Stimulated activated effector memory CD8-positive, alpha-beta T cell treated with anti-CD3 and anti-CD28 coated beads, Interleukin-12 subunit alpha, Interleukin-12 subunit beta, amount 100 ng/mL, for 72 hours (primary cell): ENCODE data around the gene TIMP4.

Experiments
- ATAC-seq: fragments of 150-1000 bp; cut with Tn5 transposase; 2 replicates; pipeline ENCODE4 v1.10.0; 2021
- DNase-seq, 2 donors: peaks; one replicate each; pipeline ENCODE4 v3.0.0; 2021 to 2022; ENCODE audit warnings: low spot score in 2 of 2
- H3K27ac Mint-ChIP-seq: one replicate; pipeline ENCODE4 v1.8.0; 2022; ENCODE audit warnings: mild to moderate bottlenecking, mixed read lengths
- H3K36me3 Mint-ChIP-seq: one replicate; pipeline ENCODE4 v1.8.0; 2022; ENCODE audit warnings: mild to moderate bottlenecking, mixed read lengths
- H3K4me1 Mint-ChIP-seq: one replicate; pipeline ENCODE4 v1.8.0; 2022; ENCODE audit warnings: mixed read lengths
- H3K4me3 Mint-ChIP-seq: one replicate; pipeline ENCODE4 v1.8.0; 2022; ENCODE audit warnings: mild to moderate bottlenecking, mixed read lengths
- H3K9me3 Mint-ChIP-seq: one replicate; pipeline ENCODE4 v1.8.0; 2022; ENCODE audit warnings: mixed read lengths

The TIMP4 gene

DNA sequence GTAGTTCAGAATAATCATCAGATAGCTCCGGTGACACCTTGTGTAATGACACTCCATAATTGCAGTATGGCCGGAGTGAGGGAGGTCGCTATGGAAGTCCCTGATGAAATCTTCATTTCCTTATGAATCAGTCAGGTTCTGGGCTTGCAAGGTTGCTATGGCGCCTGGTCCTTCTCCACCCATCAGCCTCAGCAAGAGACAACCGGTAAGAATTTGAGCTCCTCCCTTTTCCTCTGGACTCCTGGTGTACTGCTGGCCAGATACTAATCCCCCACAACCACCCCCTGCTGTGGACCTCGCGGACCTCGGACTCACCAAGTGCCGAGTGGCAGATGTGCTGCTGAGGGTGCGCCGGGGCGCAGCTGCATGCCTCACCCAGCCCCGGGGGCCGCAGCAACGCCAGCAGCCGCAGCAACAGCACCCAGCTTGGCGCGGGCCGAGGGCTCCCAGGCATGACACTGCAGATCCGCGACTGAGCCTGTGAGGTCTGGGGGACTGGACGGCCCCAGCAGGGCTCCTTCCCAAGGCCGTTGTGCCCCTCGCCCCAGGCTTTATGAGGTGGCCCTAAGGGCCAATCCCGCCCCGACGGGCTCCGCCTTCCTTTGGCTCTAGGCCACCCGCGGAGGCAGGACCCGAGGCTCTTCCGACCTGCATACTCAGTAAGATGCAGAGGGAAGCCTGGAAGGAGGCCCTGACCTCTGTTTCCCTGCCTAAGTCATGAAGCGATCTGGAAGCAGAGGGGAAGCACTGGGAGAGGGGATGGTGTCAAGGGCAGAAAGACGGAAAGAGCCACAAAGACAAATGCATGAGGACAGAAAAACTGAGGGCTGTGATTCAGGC is at the start of gene TIMP4:
Gene TIMP4, minus strand, starts transcription at position 526 of the 840 bp plus-strand sequence. Its CDS starts 72 bp downstream, at position 454.
- Mint-ChIP-seq H3K4me3 (no peak within 1 kb of the TSS), H3K27ac (no peak within 1 kb of the TSS), H3K4me1 (no peaks in the 10 kb centered on the region), H3K36me3 (no peaks in the 10 kb centered on the region), H3K9me3 (no peaks in the 10 kb centered on the region)
- DNase-seq (no peak), ATAC-seq (no peak)

- DNase-seq = no peak
- Mint-ChIP-seq H3K4me1 (no peaks in the 10 kb centered on the region), H3K27ac (no peak overlapping the region), H3K4me3 (no peak overlapping the region), H3K36me3 (no peaks in the 10 kb centered on the region), H3K9me3 (no peaks in the 10 kb centered on the region)
- ATAC-seq = no peak
Measured at GRCh38 chr3:12205171-12205570, 46.5 kb upstream of the TIMP4 start.

DNA sequence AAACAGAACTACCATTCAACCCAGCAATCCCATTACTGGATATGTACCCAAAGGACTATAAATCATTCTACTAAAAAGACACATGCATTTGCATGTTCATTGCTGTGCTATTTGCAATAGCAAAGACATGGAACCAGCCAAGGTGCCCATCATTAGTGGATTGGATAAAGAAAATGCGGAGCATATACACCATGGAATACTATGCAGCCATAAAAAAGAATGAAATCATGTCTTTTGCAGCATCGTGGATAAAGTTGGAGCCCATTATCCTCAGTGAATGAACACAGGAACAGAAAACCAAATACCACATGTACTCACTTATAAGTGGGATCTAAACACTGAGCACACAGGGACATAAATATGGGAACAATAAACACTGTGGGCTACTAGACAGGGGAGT is 43.1 kb upstream of the TIMP4 start:
- DNase-seq (no peak), ATAC-seq (no peak)
- Mint-ChIP-seq H3K9me3 (no peaks in the 10 kb centered on the region), H3K4me1 (peaks cover 8% of the 10 kb centered on the region), H3K36me3 (no peaks in the 10 kb centered on the region), H3K27ac (no peak overlapping the region), H3K4me3 (no peak overlapping the region)

GRCh38 chr3:12198301-12198700 is 39.6 kb upstream of the TIMP4 start:
- H3K36me3 Mint-ChIP-seq = peaks cover 9% of the 10 kb centered on the region
- peaks cover 34% of the 10 kb centered on the region for H3K4me1 Mint-ChIP-seq
- no peaks in the 10 kb centered on the region for H3K9me3 Mint-ChIP-seq
- H3K4me3 Mint-ChIP-seq = no peak overlapping the region
- DNase-seq (no peak), ATAC-seq (no peak)
- H3K27ac Mint-ChIP-seq = no peak overlapping the region

GRCh38 chr3:12197475-12197874 is 38.8 kb upstream of the TIMP4 start:
- Mint-ChIP-seq H3K9me3 (no peaks in the 10 kb centered on the region), H3K36me3 (peaks cover 9% of the 10 kb centered on the region), H3K4me1 (peaks cover 40% of the 10 kb centered on the region), H3K27ac (peak overlapping the region; percentile 74), H3K4me3 (no peak overlapping the region)
- DNase-seq (no peak), ATAC-seq (peak; percentile 71)

- H3K27ac Mint-ChIP-seq = no peak overlapping the region
- no peak overlapping the region for H3K4me3 Mint-ChIP-seq
- peaks cover 9% of the 10 kb centered on the region for H3K36me3 Mint-ChIP-seq
- peaks cover 48% of the 10 kb centered on the region for H3K4me1 Mint-ChIP-seq
- no peaks in the 10 kb centered on the region for H3K9me3 Mint-ChIP-seq
- DNase-seq (no peak), ATAC-seq (no peak)
Measured at GRCh38 chr3:12196684-12197083, 38.0 kb upstream of the TIMP4 start.

GRCh38 chr3:12195231-12195630 is 36.5 kb upstream of the TIMP4 start:
- Mint-ChIP-seq H3K27ac (peak overlapping the region; percentile 92), H3K9me3 (no peaks in the 10 kb centered on the region), H3K36me3 (peaks cover 9% of the 10 kb centered on the region), H3K4me3 (peak overlapping the region; percentile 43), H3K4me1 (peaks cover 60% of the 10 kb centered on the region)
- ATAC-seq = no peak
- DNase-seq = no peak

DNA sequence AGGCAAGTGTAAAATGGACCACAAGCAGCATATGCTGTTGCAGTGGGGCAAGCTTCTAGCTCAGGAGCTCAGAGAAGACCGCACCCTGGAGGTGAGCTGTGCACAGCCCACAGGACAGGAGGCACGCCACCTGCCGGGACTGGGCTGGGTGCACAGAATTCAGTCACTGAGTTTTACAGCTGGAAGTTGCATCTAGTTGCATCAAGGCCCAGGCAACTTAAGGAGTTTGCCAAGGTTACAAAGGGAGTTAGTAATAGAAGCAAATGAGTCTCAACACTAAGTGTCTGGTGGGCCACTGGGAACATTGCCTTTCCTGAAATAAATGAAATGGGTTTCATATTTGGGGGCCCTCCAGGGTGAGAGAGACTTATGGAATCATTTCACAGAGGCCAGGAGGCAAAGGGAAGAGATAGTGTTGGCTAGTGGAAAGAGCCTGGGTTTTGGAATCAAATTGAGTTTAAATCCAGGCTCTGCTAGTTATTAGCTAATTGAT is 36.0 kb upstream of the TIMP4 start:
- peaks cover 9% of the 10 kb centered on the region for H3K36me3 Mint-ChIP-seq
- peak overlapping the region; percentile 43 for H3K4me3 Mint-ChIP-seq
- DNase-seq (peak in 1 of 2 donors; percentile 69), ATAC-seq (peak; percentile 72)
- peaks cover 61% of the 10 kb centered on the region for H3K4me1 Mint-ChIP-seq
- H3K27ac Mint-ChIP-seq = peak overlapping the region; percentile 92
- no peaks in the 10 kb centered on the region for H3K9me3 Mint-ChIP-seq

- Mint-ChIP-seq H3K36me3 (peaks cover 9% of the 10 kb centered on the region), H3K9me3 (no peaks in the 10 kb centered on the region), H3K4me3 (peak overlapping the region; percentile 43), H3K4me1 (peaks cover 61% of the 10 kb centered on the region), H3K27ac (peak overlapping the region; percentile 92)
- peak; percentile 55 for ATAC-seq
- no peak for DNase-seq
Measured at GRCh38 chr3:12194209-12194608, 35.5 kb upstream of the TIMP4 start.

- DNase-seq (no peak), ATAC-seq (peak; percentile 79)
- Mint-ChIP-seq H3K36me3 (peaks cover 9% of the 10 kb centered on the region), H3K4me3 (peak overlapping the region; percentile 43), H3K9me3 (no peaks in the 10 kb centered on the region), H3K4me1 (peaks cover 67% of the 10 kb centered on the region), H3K27ac (peak overlapping the region; percentile 92)
Measured at GRCh38 chr3:12193485-12194165, 34.9 kb upstream of the TIMP4 start.

- Mint-ChIP-seq H3K27ac (peak overlapping the region; percentile 92), H3K4me1 (peaks cover 74% of the 10 kb centered on the region), H3K9me3 (no peaks in the 10 kb centered on the region), H3K4me3 (no peak overlapping the region), H3K36me3 (peaks cover 9% of the 10 kb centered on the region)
- ATAC-seq (no peak), DNase-seq (no peak)
Measured at GRCh38 chr3:12192655-12193484, 34.2 kb upstream of the TIMP4 start.

GRCh38 chr3:12192173-12192572 is 33.5 kb upstream of the TIMP4 start:
- no peak for ATAC-seq
- DNase-seq = no peak
- Mint-ChIP-seq H3K4me3 (no peak overlapping the region), H3K4me1 (peaks cover 77% of the 10 kb centered on the region), H3K27ac (no peak overlapping the region), H3K9me3 (no peaks in the 10 kb centered on the region), H3K36me3 (peaks cover 16% of the 10 kb centered on the region)

DNA sequence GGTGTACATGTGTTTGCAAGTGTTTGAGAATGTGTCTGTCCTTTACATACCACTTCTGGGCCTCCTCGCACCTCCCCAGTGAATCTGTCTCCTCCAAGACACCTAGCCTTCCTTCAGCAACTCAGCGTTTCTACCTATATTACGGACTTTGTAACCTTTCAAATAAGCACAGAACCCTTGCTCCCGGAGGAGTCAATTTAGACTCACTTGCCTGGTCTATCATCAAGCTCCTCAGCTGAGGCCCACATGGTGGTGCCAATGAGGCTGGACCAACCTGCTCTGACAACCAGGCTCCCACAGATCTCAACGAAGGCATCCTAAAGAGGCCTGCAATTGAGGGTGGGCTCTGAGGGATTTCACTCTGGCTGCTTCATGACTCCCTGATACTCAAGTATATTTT is 32.8 kb upstream of the TIMP4 start:
- peaks cover 16% of the 10 kb centered on the region for H3K36me3 Mint-ChIP-seq
- H3K4me1 Mint-ChIP-seq = peaks cover 77% of the 10 kb centered on the region
- H3K9me3 Mint-ChIP-seq = no peaks in the 10 kb centered on the region
- H3K27ac Mint-ChIP-seq = no peak overlapping the region
- no peak for ATAC-seq
- no peak overlapping the region for H3K4me3 Mint-ChIP-seq
- DNase-seq = no peak

DNA sequence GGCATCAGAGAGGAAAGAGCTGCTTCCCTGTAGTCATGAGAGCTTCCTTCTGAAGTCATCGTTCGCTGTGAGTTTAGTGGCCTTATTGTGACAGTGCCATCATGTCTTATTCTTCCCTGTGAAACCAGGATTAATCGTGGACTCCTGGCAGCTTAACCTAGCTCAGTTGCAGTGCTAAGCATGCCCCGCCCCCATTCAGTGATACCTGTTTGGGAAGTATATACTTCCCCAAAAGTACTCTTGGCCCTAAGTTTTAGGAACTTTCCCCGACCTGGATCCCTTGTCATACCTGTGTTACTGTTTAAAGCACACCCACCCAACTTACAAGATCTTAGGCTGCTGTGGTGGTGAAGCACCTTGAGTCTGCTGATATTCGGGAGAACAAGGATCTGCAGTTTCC is 32.1 kb upstream of the TIMP4 start:
- Mint-ChIP-seq H3K9me3 (no peaks in the 10 kb centered on the region), H3K4me3 (no peak overlapping the region), H3K4me1 (peaks cover 74% of the 10 kb centered on the region), H3K36me3 (peaks cover 16% of the 10 kb centered on the region), H3K27ac (peak overlapping the region; percentile 64)
- DNase-seq (no peak), ATAC-seq (no peak)

- H3K4me1 Mint-ChIP-seq = peaks cover 71% of the 10 kb centered on the region
- no peaks in the 10 kb centered on the region for H3K9me3 Mint-ChIP-seq
- DNase-seq (no peak), ATAC-seq (no peak)
- peaks cover 16% of the 10 kb centered on the region for H3K36me3 Mint-ChIP-seq
- H3K27ac Mint-ChIP-seq = peak overlapping the region; percentile 64
- H3K4me3 Mint-ChIP-seq = no peak overlapping the region
Measured at GRCh38 chr3:12190221-12190807, 31.6 kb upstream of the TIMP4 start.
